HEK293 (cell line): ENCODE measurements around the gene CENPC.
A peak's percentile ranks its signal among the peaks of the same experiment; 100 is the strongest.

Experiments used
- CTCF ChIA-PET: fragments of 350-600 bp; formaldehyde crosslinking; extraction: SDS; loops from one replicate; lab custom pipeline; 2021; ENCODE audit warnings: antibody characterized with exemption; lab: Yijun Ruan, JAX
- POLR2A ChIA-PET: fragments of 300-600 bp; formaldehyde crosslinking; extraction: SDS; loops from one replicate; lab custom pipeline; 2020; ENCODE audit warnings: antibody characterized with exemption, inconsistent platforms; lab: Yijun Ruan, JAX
- H3K27ac ChIP-seq: fragments of 200-500 bp; sonication (Bioruptor generic); 2 replicates; pipeline ENCODE4 v1.5.1; 2014; ENCODE audit warnings: low read depth, low read length, control low read depth, inconsistent platforms; ENCODE audit errors: extremely low read depth
- H3K36me3 ChIP-seq, 2 experiments: fragments of 200-500 bp in 1 of 2; sonication (Bioruptor generic) in 1 of 2; 1 replicate in 1 of 2; 2 replicates in 1 of 2; pipeline ENCODE4 v1.5.1; 2014 to 2017; ENCODE audit warnings: inconsistent platforms in 2 of 2, low read length in 2 of 2; ENCODE audit not compliant: control insufficient read depth in 2 of 2, insufficient read depth in 1 of 2
- H3K4me1 ChIP-seq: fragments of 200-500 bp; sonication (Bioruptor generic); 2 replicates; pipeline ENCODE4 v1.5.1; 2014; ENCODE audit warnings: mild to moderate bottlenecking, low read length, inconsistent platforms; ENCODE audit not compliant: control insufficient read depth, insufficient read depth
- H3K4me3 ChIP-seq: 2 replicates; pipeline ENCODE4 v1.5.1; 2011; ENCODE audit warnings: low read depth, mild to moderate bottlenecking, control low read depth, low read length, moderate library complexity
- H3K9me3 ChIP-seq: fragments of 200-500 bp; sonication (Bioruptor generic); 2 replicates; pipeline ENCODE4 v1.5.1; 2014; ENCODE audit warnings: low read depth, low read length, inconsistent platforms; ENCODE audit not compliant: control insufficient read depth, insufficient read depth
- EGR2 ChIP-seq: fragments of 450-650 bp; formaldehyde crosslinking; IDR thresholded peaks from 2 replicates; pipeline ENCODE4 v1.5.1; 2016; ENCODE audit warnings: low read depth, missing biosample characterization, missing genetic modification characterization
- IKZF3 ChIP-seq: fragments of 450-650 bp; IDR thresholded peaks from 2 replicates; pipeline ENCODE4 v1.5.0; 2018; ENCODE audit warnings: missing biosample characterization, mild to moderate bottlenecking, missing genetic modification characterization, moderate library complexity
- KLF7 ChIP-seq: fragments of 450-650 bp; formaldehyde crosslinking; IDR thresholded peaks from 2 replicates; pipeline ENCODE4 v1.5.1; 2016; ENCODE audit warnings: missing biosample characterization, missing genetic modification characterization, borderline replicate concordance
- KLF8 ChIP-seq: fragments of 450-650 bp; formaldehyde crosslinking; IDR thresholded peaks from 2 replicates; pipeline ENCODE4 v1.5.1; 2016; ENCODE audit warnings: missing biosample characterization, missing genetic modification characterization
- MEIS1 ChIP-seq: sonication (generic); formaldehyde crosslinking; IDR thresholded peaks from 2 replicates; pipeline ENCODE4 v1.8.1; 2022; ENCODE audit warnings: missing genetic modification reagents, mild to moderate bottlenecking, borderline replicate concordance
- SP2 ChIP-seq: fragments of 450-650 bp; formaldehyde crosslinking; IDR thresholded peaks from 2 replicates; pipeline ENCODE4 v1.5.1; 2016; ENCODE audit warnings: missing biosample characterization, missing genetic modification characterization
- YY1 ChIP-seq: fragments of 450-650 bp; formaldehyde crosslinking; IDR thresholded peaks from 2 replicates; pipeline ENCODE4 v1.5.1; 2018; ENCODE audit warnings: missing biosample characterization, missing genetic modification characterization
- ZBTB17 ChIP-seq: fragments of 450-650 bp; formaldehyde crosslinking; IDR thresholded peaks from 2 replicates; pipeline ENCODE4 v1.5.1; 2016; ENCODE audit warnings: missing biosample characterization, missing genetic modification characterization
- ZBTB20 ChIP-seq: fragments of 450-650 bp; formaldehyde crosslinking; IDR thresholded peaks from 2 replicates; pipeline ENCODE4 v1.5.1; 2016; ENCODE audit warnings: missing biosample characterization, missing genetic modification characterization
- ZBTB8A ChIP-seq: fragments of 450-650 bp; formaldehyde crosslinking; IDR thresholded peaks from 2 replicates; pipeline ENCODE4 v1.5.1; 2016; ENCODE audit warnings: missing biosample characterization, missing genetic modification characterization
- ZFP37 ChIP-seq: fragments of 450-650 bp; formaldehyde crosslinking; IDR thresholded peaks from 2 replicates; pipeline ENCODE4 v1.5.1; 2016; ENCODE audit warnings: missing biosample characterization, missing genetic modification characterization
- ZNF335 ChIP-seq: fragments of 450-650 bp; formaldehyde crosslinking; conservative IDR thresholded peaks from 2 replicates; pipeline ENCODE4 v1.5.1; 2016; ENCODE audit warnings: missing biosample characterization, missing genetic modification characterization
- ZNF350 ChIP-seq: fragments of 450-650 bp; formaldehyde crosslinking; IDR thresholded peaks from 2 replicates; pipeline ENCODE4 v1.5.0; 2017; ENCODE audit warnings: missing biosample characterization, mild to moderate bottlenecking, missing genetic modification characterization
- ZNF37A ChIP-seq: fragments of 450-650 bp; IDR thresholded peaks from 2 replicates; pipeline ENCODE4 v1.5.1; 2018; ENCODE audit warnings: missing biosample characterization, missing genetic modification characterization
- ZNF560 ChIP-seq: fragments of 450-650 bp; formaldehyde crosslinking; IDR thresholded peaks from 2 replicates; pipeline ENCODE4 v1.5.1; 2017; ENCODE audit warnings: missing biosample characterization, missing genetic modification characterization, borderline replicate concordance
- ZNF600 ChIP-seq: fragments of 450-650 bp; formaldehyde crosslinking; IDR thresholded peaks from 2 replicates; pipeline ENCODE4 v1.5.1; 2016; ENCODE audit warnings: missing biosample characterization, missing genetic modification characterization
- ZNF610 ChIP-seq: fragments of 450-650 bp; formaldehyde crosslinking; IDR thresholded peaks from 2 replicates; pipeline ENCODE4 v1.5.1; 2016; ENCODE audit warnings: missing biosample characterization, missing genetic modification characterization, borderline replicate concordance
- ZNF629 ChIP-seq: fragments of 450-650 bp; formaldehyde crosslinking; IDR thresholded peaks from 2 replicates; pipeline ENCODE4 v1.5.1; 2017; ENCODE audit warnings: missing biosample characterization, missing genetic modification characterization
- ZXDB ChIP-seq: fragments of 450-650 bp; formaldehyde crosslinking; IDR thresholded peaks from 2 replicates; pipeline ENCODE4 v1.5.1; 2016; ENCODE audit warnings: missing biosample characterization, missing genetic modification characterization
- TF ChIP-seq, protein P1 (sequence below): fragments of 450-650 bp; formaldehyde crosslinking; conservative IDR thresholded peaks from 2 replicates; pipeline ENCODE4 v1.5.1; 2016; ENCODE audit warnings: low read depth, missing biosample characterization, missing genetic modification characterization
- TF ChIP-seq, protein P2 (sequence below): fragments of 450-650 bp; formaldehyde crosslinking; optimal IDR thresholded peaks from 2 replicates; pipeline ENCODE3; 2016; ENCODE audit warnings: missing biosample characterization, mild to moderate bottlenecking, missing genetic modification characterization
- TF ChIP-seq, protein P3 (sequence below): fragments of 450-650 bp; formaldehyde crosslinking; IDR thresholded peaks from 2 replicates; pipeline ENCODE4 v1.5.1; 2016; ENCODE audit warnings: missing biosample characterization, missing genetic modification characterization
- TF ChIP-seq, protein P4 (sequence below): fragments of 450-650 bp; formaldehyde crosslinking; IDR thresholded peaks from 2 replicates; pipeline ENCODE4 v1.5.1; 2016; ENCODE audit warnings: missing biosample characterization, missing genetic modification characterization

The CENPC gene, protein sequence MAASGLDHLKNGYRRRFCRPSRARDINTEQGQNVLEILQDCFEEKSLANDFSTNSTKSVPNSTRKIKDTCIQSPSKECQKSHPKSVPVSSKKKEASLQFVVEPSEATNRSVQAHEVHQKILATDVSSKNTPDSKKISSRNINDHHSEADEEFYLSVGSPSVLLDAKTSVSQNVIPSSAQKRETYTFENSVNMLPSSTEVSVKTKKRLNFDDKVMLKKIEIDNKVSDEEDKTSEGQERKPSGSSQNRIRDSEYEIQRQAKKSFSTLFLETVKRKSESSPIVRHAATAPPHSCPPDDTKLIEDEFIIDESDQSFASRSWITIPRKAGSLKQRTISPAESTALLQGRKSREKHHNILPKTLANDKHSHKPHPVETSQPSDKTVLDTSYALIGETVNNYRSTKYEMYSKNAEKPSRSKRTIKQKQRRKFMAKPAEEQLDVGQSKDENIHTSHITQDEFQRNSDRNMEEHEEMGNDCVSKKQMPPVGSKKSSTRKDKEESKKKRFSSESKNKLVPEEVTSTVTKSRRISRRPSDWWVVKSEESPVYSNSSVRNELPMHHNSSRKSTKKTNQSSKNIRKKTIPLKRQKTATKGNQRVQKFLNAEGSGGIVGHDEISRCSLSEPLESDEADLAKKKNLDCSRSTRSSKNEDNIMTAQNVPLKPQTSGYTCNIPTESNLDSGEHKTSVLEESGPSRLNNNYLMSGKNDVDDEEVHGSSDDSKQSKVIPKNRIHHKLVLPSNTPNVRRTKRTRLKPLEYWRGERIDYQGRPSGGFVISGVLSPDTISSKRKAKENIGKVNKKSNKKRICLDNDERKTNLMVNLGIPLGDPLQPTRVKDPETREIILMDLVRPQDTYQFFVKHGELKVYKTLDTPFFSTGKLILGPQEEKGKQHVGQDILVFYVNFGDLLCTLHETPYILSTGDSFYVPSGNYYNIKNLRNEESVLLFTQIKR

DNA sequence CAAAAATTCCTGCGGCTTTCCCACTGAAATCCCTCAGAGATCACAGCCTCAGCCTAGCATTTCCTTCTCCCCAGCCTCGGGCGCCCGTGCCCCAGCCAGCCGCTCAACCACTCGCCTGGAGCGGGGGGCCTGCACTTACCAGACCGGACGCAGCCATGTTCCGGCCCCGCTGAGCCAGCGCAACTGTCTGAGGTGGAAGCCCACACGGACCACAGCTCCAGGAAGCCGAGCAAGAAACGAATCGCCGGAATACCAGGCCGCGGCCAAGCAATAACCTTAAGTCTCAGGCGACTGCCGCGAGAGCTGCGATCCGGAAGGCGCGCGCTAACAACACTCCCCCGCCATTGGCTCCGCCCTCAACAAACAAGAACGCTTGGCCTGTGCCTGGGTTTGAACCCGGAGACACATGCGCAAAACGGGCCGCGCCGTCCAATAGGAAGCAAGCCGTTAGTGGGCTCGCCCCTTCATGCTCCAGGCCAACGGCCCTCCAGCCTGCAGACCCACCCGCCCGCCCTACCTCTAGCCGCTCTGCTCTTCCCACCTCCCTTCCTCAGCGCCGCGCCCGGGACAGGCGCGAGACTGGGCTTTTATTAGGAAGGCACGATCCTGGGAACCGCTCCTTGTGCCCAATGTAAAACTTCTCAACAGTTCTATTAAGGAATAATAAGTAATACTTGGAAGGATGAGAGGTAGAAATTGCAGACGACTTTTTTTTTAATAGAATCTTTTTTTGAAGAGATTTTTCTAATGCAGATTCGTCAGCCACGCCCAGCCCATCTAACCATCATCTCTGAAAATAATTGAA lies at the start of gene CENPC:
Gene CENPC (minus strand): TSS at position 305 of the 805 bp plus-strand sequence. CDS start 148 bp downstream, at position 157.
- no peaks in the 10 kb centered on the region for H3K9me3 ChIP-seq
- no peaks in the 10 kb centered on the region for H3K4me1 ChIP-seq
- ChIA-PET POLR2A (interaction anchor here (0.6 to 1.5 kb wide), 3 partner anchors 17 to 156 kb away, joined by 3 to 5 read pairs (median 4); partner anchors contain the start of gene UBA6), CTCF (interaction anchor here (0.6 to 0.7 kb wide), 2 partner anchors 154 to 258 kb away, joined by 3 read pairs; no protein-coding TSS in a partner anchor)
- peak within 1 kb of the TSS; percentile 91 for H3K4me3 ChIP-seq
- peaks cover under 1 to 30% of the 10 kb centered on the region in 2 experiments; a peak in 2 of 3 replicates for H3K36me3 ChIP-seq
- H3K27ac ChIP-seq = peak within 1 kb of the TSS; percentile 88
- TF ChIP-seq IKZF3 (tag by site-specific recombination) (0 out of 2 replicates have a peak, but pooled peaks have one; percentile 22), SP2 (tag by site-specific recombination) (peak; percentile 85), KLF7 (tag by site-specific recombination) (no peak), ZNF37A (tag by site-specific recombination) (peak; percentile 57; the same call in 1 of the 2 replicates), EGR2 (tag by site-specific recombination) (peak; percentile 28; the same call in 1 of the 2 replicates), ZNF350 (no peak), MEIS1 (no peak), ZBTB20 (tag by site-specific recombination) (peak; percentile 41; the same call in 1 of the 2 replicates), ZFP37 (0 out of 2 replicates have a peak, but pooled peaks have one; percentile 30), ZNF600 (peak; percentile 65), ZBTB8A (tag by site-specific recombination) (peak; percentile 68), ZNF560 (no peak), ZNF335 (tag by site-specific recombination) (peak; percentile 70), ZNF610 (tag by site-specific recombination) (0 out of 2 replicates have a peak, but pooled peaks have one; percentile 26), YY1 (tag by site-specific recombination) (peak; percentile 49), KLF8 (tag by site-specific recombination) (peak; percentile 53; the same call in 1 of the 2 replicates), ZNF629 (peak; percentile 17; the same call in 1 of the 2 replicates), ZXDB (peak; percentile 74), ZBTB17 (tag by site-specific recombination) (peak; percentile 60)
- TF ChIP-seq, protein P1, sequence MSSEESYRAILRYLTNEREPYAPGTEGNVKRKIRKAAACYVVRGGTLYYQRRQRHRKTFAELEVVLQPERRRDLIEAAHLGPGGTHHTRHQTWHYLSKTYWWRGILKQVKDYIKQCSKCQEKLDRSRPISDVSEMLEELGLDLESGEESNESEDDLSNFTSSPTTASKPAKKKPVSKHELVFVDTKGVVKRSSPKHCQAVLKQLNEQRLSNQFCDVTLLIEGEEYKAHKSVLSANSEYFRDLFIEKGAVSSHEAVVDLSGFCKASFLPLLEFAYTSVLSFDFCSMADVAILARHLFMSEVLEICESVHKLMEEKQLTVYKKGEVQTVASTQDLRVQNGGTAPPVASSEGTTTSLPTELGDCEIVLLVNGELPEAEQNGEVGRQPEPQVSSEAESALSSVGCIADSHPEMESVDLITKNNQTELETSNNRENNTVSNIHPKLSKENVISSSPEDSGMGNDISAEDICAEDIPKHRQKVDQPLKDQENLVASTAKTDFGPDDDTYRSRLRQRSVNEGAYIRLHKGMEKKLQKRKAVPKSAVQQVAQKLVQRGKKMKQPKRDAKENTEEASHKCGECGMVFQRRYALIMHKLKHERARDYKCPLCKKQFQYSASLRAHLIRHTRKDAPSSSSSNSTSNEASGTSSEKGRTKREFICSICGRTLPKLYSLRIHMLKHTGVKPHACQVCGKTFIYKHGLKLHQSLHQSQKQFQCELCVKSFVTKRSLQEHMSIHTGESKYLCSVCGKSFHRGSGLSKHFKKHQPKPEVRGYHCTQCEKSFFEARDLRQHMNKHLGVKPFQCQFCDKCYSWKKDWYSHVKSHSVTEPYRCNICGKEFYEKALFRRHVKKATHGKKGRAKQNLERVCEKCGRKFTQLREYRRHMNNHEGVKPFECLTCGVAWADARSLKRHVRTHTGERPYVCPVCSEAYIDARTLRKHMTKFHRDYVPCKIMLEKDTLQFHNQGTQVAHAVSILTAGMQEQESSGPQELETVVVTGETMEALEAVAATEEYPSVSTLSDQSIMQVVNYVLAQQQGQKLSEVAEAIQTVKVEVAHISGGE (tag by site-specific recombination) = peak; percentile 88
- TF ChIP-seq, protein P2, sequence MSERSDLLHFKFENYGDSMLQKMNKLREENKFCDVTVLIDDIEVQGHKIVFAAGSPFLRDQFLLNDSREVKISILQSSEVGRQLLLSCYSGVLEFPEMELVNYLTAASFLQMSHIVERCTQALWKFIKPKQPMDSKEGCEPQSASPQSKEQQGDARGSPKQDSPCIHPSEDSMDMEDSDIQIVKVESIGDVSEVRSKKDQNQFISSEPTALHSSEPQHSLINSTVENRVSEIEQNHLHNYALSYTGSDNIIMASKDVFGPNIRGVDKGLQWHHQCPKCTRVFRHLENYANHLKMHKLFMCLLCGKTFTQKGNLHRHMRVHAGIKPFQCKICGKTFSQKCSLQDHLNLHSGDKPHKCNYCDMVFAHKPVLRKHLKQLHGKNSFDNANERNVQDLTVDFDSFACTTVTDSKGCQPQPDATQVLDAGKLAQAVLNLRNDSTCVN (tag by site-specific recombination) = peak; percentile 69
- TF ChIP-seq, protein P3, sequence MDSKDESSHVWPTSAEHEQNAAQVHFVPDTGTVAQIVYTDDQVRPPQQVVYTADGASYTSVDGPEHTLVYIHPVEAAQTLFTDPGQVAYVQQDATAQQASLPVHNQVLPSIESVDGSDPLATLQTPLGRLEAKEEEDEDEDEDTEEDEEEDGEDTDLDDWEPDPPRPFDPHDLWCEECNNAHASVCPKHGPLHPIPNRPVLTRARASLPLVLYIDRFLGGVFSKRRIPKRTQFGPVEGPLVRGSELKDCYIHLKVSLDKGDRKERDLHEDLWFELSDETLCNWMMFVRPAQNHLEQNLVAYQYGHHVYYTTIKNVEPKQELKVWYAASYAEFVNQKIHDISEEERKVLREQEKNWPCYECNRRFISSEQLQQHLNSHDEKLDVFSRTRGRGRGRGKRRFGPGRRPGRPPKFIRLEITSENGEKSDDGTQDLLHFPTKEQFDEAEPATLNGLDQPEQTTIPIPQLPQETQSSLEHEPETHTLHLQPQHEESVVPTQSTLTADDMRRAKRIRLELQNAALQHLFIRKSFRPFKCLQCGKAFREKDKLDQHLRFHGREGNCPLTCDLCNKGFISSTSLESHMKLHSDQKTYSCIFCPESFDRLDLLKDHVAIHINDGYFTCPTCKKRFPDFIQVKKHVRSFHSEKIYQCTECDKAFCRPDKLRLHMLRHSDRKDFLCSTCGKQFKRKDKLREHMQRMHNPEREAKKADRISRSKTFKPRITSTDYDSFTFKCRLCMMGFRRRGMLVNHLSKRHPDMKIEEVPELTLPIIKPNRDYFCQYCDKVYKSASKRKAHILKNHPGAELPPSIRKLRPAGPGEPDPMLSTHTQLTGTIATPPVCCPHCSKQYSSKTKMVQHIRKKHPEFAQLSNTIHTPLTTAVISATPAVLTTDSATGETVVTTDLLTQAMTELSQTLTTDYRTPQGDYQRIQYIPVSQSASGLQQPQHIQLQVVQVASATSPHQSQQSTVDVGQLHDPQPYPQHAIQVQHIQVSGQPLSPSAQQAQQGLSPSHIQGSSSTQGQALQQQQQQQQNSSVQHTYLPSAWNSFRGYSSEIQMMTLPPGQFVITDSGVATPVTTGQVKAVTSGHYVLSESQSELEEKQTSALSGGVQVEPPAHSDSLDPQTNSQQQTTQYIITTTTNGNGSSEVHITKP (tag by site-specific recombination) = peak; percentile 92
- TF ChIP-seq, protein P4, sequence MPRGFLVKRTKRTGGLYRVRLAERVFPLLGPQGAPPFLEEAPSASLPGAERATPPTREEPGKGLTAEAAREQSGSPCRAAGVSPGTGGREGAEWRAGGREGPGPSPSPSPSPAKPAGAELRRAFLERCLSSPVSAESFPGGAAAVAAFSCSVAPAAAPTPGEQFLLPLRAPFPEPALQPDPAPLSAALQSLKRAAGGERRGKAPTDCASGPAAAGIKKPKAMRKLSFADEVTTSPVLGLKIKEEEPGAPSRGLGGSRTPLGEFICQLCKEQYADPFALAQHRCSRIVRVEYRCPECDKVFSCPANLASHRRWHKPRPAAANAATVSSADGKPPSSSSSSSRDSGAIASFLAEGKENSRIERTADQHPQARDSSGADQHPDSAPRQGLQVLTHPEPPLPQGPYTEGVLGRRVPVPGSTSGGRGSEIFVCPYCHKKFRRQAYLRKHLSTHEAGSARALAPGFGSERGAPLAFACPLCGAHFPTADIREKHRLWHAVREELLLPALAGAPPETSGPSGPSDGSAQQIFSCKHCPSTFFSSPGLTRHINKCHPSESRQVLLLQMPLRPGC (tag by site-specific recombination) = peak; percentile 29; the same call in 1 of the 2 replicates
